GM21526 (cell line): ENCODE results near the gene ASTN2.

ENCODE experiments used
- ATAC-seq: cut with Tn5 transposase; IDR thresholded peaks from one replicate; pipeline ENCODE4 v1.9.1; 2021; ENCODE audit warnings: moderate library complexity; ENCODE audit not compliant: unreplicated experiment, low FRiP score

The ASTN2 gene

GRCh38 chr9:116736399-116737151 lies 678.3 kb downstream of the ASTN2 start:
- ATAC-seq: no peak

DNA sequence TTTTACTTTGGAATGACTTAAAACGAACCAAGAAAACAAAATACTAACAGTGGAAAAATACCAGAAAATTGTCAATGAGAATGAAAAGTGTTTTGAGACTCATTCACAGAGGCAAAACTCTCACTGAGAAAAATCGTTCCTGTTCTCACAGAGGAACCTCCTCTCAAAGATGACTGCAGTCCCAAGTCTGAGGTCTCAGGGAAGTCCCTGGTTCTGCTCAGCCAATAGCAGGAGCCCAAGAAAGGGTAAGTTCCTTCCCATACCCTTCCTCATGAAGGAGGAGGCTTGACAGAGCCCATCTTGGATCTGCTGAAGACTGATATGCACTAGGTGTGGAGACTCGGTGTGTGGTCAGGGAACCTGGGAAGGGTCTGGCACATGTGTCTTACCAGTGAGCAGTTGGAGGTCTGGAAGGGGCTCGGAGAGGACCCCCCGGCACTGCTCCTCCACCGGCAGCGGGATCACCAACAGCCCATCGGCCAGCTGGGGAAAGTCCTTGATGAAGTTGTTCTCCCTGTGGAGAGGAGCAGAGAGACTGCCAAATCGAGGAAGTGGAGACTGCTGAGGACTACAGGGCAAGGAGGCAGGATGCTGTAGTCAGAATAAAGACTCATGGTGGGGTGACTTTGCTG lies 681.7 kb downstream of the ASTN2 start:
- no peak for ATAC-seq

DNA sequence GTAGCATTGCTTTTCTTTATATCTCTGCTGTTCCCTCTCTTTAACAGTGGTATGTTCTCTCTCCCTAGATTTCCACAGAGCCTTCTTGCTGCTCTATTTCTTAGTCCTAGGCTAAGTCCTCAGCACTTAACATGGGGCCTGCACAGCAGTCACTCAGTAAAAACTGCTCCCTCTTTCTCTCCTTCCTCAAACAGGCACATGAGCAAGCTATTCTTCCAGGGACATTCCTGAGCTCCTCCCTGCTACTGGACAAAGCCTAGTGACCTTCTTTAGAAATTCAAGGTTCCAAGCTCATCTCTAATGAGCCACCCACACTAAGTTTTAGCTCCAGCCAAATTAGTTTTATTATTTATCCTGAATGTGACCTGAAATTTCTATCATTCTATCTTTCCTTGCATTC lies 688.3 kb downstream of the ASTN2 start:
- ATAC-seq: no peak

DNA sequence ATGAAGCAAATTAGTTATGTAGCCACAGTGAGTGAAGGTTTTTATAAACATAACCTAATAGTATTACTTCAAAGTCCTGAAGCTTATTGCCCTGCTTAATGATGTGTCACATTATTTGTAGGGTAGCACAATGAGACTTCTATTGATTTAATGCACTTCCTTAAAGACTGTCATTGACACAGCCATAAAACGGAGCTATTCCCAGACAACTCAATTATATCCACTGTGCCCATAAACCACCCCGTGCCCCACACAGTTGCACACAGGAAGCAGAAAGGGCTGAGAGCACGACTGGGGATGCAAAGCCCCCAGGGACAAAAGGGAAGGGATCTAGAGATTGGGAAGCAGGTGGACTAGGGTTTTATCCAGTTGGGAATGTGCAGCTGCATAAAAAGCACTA lies 690.7 kb downstream of the ASTN2 start:
- no peak for ATAC-seq

DNA sequence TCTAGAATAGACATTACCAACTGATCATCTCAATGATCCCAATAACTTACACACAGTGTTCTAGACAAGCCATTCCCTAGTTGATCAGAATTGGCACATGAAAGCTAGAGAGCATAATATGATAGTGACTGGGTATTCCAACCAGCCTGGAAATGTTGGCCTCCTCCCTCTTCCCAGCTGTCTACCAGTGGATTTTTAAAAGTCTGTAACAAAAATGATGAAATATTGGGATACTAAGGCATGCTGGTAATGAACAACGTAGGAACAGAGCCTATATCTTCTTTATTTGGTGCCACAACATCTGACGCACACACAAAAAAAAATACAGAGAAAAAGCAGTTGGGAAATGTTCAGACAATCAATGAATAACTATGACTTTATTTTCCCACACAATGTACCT lies 692.9 kb downstream of the ASTN2 start:
- no peak for ATAC-seq

- ATAC-seq: no peak
Observed at GRCh38 chr9:116721411-116721810, 693.4 kb downstream of the ASTN2 start.

DNA sequence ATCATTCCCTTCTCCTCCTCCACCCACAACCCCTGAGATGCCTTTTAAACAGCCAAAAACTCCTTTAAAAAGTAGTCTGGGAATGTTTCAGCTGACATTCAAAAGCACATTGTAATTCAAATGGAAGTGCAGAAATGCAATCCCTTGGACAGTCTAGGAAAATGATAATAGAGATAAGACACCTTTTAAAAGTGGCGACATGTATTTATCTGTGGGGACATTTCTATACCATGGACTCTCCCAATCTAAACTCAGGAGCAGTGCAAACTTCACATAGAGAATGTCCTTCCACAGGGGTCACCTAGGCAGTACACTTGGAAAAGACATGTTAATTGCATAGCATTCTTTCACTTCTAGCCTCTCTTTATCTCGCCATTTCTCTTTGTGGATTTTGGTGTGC lies 694.7 kb downstream of the ASTN2 start:
- no peak for ATAC-seq

GRCh38 chr9:116718111-116718510 lies 696.7 kb downstream of the ASTN2 start:
- no peak for ATAC-seq

- no peak for ATAC-seq
Observed at GRCh38 chr9:116717150-116717549, 697.7 kb downstream of the ASTN2 start.

DNA sequence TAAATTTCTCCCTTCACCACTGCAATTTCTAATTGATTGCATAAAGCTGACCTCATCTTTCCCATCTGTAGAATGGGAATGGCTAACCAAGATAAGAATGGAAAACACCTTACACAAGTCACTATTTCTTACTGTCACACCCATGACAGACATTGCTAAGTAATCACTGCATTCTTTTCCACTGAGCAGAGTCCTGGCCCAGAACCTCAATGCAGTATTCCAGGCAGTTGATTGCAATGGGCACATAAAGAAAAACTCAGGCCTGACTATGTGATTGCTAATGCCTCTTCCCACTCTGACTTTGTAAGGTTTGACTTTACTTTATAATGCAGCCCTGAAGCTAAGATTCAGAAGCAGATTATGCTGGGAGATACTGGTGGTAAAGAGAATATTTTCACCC lies 698.4 kb downstream of the ASTN2 start:
- ATAC-seq: no peak

- ATAC-seq: no peak
Observed at GRCh38 chr9:116715751-116716150, 699.1 kb downstream of the ASTN2 start.

DNA sequence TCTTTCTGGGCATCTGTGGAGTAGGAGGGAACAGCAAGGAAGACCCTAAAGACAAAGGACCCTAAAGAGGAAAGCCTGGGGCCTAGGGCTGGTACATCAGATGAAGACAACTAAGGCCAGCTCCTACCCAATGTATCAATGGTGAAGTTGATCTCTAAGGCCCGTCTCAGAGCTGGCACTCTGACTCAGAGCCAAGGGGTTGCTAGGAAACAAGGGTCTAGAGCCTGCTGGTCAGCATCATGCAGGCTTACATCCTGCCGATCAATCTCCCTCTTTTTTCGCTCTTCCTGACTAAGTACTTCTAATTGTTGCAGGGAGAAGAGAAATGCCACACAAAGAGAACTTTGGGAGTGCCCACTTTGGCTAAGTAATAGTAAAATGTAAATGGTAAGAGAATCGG lies 701.6 kb downstream of the ASTN2 start:
- ATAC-seq: no peak

DNA sequence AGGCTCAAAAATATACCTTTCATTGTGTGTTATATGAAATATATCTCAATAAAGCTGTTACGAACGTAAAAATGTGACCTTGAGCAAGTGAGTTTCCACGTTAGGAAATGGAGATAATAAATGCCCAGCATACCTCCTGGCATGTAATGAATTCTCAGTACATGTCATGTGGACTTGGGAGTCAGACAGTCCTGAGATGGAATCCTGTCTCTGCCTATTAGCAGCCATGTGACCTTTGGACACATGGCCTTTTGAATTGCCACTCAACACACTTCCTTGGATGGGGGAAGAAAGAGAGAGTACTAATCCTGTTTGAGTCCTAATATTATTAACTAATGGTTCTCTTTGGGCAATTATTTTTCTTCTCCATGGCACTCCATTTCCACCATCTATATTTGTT lies 702.1 kb downstream of the ASTN2 start:
- no peak for ATAC-seq

DNA sequence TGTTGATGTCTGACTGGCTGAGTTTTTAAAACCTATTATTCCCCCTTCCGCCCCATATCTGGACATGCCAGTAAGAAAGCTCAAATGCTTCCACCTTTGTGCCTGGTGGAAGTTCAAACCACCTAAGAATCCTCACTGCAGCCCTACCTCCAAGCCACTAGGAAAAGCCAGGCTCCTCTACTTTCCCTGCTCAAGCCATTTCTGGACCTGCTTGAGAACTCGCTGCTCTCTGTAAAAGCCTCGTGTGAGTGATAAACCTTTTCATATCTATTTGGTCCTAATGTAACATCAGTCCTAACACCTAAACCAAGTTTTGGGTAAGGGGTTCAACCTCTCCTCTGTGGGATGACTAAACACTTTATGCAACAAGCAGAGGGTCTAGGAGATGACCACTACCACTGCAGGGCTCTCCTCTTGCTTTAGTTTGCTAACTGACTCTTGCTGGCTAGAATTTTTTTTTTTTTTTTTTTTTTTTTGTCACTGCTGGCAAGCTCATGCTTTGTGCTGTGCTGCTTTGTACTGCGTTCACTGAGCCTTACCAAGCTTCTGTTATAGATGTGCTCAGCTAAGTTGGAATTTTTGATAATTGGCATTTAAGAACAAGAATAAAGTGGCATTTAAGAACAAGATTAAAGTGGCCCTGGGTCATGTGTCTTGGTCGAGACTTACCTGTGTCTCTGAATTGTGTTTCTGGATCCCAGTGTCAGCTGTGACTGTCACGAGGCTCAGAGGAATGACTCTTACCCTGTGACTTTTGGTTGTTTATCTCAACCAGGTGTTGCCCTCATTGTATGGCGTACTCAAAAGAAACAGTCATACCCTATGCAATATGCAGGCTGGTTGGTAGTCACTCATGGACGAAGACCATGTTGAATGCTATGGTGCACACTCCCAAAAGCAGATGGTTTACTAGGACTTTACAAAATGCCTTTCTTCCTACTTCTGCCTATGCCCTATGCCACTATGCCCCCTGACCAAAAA lies 708.3 kb downstream of the ASTN2 start:
- ATAC-seq: no peak

DNA sequence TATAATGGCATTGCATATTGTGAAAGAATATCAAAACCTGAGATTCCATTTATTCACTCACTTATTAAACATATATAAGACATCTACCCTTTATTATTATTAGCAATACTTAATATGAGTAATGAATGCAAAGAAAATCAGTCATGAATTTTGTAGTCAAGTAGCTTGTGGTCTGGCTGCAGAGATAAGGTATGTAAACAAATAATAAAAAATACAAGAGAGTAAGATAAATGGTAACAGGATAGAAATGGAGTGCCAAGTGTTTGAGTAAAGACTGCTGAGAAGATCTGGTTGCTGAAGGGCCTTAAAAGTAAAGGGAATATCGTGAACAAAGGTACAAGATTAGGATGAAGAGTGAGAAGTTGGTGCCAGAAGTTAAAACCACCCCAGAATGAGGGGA lies 709.3 kb downstream of the ASTN2 start:
- ATAC-seq: no peak

DNA sequence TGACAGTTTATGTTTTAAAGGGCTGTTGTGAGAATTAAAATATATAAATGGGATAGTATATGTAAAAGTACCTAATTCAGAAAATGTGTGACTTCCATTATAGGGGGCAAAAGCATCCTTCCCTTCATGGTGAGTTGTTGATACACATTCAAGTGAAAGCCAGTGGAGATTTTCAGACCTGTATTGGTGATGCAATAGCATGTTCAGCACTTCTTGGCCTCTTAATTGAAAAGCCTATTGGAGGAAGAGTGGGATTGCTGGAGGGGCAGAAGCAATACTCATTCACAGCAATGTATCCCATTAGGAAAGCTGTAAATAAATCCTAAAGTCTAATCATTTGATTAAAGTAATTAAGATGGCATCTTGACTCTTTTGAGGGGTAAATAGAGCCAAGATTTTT lies 710.4 kb downstream of the ASTN2 start:
- no peak for ATAC-seq

- ATAC-seq: no peak
Observed at GRCh38 chr9:116703634-116704033, 711.2 kb downstream of the ASTN2 start.

DNA sequence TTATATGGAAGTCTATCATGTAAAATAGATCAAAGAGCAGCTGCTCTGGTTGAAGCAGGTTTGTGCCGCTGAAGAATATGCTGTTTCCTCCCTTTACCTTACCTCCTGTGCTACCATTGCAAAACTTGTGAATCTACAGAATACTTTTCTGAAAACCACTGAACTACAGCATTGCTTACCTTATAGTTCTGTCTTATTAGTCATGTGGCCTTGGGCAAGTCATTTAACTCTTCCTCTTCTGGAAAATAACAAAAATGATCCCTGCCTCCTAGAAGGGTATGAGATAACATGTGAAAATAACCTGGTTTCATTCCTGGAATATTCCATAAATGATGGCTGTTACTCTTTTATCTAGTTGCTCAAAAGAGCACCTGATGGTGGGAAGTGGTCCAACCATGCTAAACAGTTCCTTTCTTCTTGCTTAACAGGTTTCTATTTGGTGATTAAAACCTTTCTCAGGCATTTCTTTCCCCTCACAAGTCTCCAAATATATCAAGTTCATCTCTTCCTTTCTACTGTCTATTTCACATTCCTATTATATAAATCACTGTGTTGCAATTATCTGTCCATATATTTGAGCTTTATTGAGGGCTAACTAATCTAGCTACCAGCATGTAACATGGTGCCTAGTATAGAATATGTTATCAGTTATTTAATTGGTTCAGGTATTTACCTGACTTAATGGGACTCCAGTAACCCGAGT lies 712.8 kb downstream of the ASTN2 start:
- no peak for ATAC-seq

GRCh38 chr9:116700882-116701865 lies 713.7 kb downstream of the ASTN2 start:
- ATAC-seq: no peak
